MM.1S (cell line): ENCODE data around the gene ARID3B.

Experiments used
- EZH2 ChIP-seq: fragments of 300-600 bp; sonication (generic); optimal IDR thresholded peaks from 2 replicates; pipeline ENCODE3; 2017; ENCODE audit warnings: low read depth, mild to moderate bottlenecking, antibody characterized with exemption, low read length, mixed read lengths
- EZH2phosphoT487 ChIP-seq: fragments of 300-600 bp; sonication (generic); IDR thresholded peaks from 2 replicates; pipeline ENCODE4 v1.6.1; 2018; ENCODE audit warnings: antibody characterized with exemption, low read length
- TF ChIP-seq, protein P1 (sequence below): fragments of 300-600 bp; sonication (generic); IDR thresholded peaks from 2 replicates; pipeline ENCODE4 v1.5.1; 2016; ENCODE audit warnings: antibody characterized with exemption, low read length, mixed read lengths

DNA sequence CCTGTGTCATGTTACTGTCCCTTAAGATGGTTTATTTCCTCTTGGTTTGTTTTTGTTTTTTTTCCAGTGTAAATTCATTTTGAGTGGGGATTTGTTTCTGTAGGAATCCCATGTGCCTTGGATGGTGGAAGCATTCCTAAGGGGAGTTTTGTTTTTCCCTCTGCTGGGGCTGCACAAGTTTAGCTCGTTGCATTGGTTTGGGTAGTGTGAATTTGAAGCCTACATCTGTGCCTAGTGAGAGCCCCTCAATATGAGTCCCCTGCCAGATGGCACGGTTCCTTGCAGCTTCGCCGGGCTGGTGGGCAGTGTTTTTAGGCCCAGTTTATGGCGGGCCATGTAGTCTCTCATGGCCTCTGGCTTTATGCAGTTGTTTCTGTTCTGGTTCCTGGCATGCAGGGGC, 17.7 kb downstream of the ARID3B start:
- TF ChIP-seq, protein P1, sequence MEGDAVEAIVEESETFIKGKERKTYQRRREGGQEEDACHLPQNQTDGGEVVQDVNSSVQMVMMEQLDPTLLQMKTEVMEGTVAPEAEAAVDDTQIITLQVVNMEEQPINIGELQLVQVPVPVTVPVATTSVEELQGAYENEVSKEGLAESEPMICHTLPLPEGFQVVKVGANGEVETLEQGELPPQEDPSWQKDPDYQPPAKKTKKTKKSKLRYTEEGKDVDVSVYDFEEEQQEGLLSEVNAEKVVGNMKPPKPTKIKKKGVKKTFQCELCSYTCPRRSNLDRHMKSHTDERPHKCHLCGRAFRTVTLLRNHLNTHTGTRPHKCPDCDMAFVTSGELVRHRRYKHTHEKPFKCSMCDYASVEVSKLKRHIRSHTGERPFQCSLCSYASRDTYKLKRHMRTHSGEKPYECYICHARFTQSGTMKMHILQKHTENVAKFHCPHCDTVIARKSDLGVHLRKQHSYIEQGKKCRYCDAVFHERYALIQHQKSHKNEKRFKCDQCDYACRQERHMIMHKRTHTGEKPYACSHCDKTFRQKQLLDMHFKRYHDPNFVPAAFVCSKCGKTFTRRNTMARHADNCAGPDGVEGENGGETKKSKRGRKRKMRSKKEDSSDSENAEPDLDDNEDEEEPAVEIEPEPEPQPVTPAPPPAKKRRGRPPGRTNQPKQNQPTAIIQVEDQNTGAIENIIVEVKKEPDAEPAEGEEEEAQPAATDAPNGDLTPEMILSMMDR, result no peak
- TF ChIP-seq EZH2 (no peak), EZH2phosphoT487 (no peak)
